ENCODE results near the gene CEMIP. TPM values are rescaled to one million over a fixed set of nuclear protein-coding genes. Genes with fewer than 3 reads are reported as not detected.
A peak's percentile ranks its signal among the peaks of the same experiment; 100 is the strongest.

The CEMIP gene
- total RNA-seq, 4 donors from 2014 or later = 5.4 to 9.2 (median 8.7) TPM

DNA sequence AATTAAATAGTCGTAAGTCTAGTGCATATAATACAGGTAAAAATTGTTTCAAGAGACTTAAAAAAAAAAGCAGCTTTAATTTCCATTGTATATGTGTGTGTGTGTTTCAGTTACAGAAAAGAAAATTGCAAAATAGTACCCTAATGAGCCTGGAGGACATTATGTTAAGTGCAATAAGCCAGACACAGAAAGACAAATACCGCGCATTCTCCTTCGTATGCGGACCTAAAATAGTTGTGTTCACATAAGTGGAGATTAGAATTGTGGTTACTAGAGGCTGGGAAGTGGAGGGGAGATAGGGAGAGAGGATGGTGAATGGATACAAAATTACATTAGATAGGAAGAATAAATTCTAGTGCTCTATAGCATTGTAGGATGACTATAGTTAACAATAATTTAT lies 206.8 kb downstream of the CEMIP start:
- H3K27ac ChIP-seq = no peak overlapping the region
- 90% methylated on average over 5 of the region's 5 CpGs for WGBS
- no peaks in the 10 kb centered on the region for H3K27me3 ChIP-seq
- no peak for DNase-seq (ENCODE audit: low spot score in 2 of 2)
- H3K36me3 ChIP-seq = peaks cover 7% of the 10 kb centered on the region
- H3K4me1 ChIP-seq = peaks cover 48% of the 10 kb centered on the region
- TF ChIP-seq POLR2AphosphoS5 (IDR thresholded peaks at IDR 0.05) = no peak
- H3K9me3 ChIP-seq = no peaks in the 10 kb centered on the region
- no peak overlapping the region for H3K4me3 ChIP-seq

DNA sequence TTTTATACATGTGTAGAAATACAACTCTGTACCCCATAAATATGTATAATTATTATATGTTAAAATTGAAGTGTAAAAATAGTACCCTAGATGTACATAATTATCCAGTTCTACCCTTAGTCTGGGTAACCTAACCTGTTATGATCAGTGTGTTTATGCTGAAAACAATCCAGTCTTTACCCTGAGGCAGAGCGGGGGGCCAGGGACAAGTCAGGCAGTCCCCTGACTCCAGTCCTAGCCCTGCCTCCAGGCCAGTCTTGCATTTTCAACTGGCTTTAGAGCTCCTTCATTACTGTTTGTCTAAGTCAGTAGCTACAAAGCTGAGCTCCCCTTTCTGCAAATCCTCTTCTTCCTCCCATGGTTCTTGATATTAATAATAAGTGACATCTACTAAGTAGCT lies 207.3 kb downstream of the CEMIP start:
- Histone ChIP-seq H3K36me3 (peaks cover 3% of the 10 kb centered on the region), H3K27ac (no peak overlapping the region), H3K9me3 (no peaks in the 10 kb centered on the region), H3K27me3 (no peaks in the 10 kb centered on the region), H3K4me1 (peaks cover 53% of the 10 kb centered on the region), H3K4me3 (no peak overlapping the region)
- TF ChIP-seq, protein P1, sequence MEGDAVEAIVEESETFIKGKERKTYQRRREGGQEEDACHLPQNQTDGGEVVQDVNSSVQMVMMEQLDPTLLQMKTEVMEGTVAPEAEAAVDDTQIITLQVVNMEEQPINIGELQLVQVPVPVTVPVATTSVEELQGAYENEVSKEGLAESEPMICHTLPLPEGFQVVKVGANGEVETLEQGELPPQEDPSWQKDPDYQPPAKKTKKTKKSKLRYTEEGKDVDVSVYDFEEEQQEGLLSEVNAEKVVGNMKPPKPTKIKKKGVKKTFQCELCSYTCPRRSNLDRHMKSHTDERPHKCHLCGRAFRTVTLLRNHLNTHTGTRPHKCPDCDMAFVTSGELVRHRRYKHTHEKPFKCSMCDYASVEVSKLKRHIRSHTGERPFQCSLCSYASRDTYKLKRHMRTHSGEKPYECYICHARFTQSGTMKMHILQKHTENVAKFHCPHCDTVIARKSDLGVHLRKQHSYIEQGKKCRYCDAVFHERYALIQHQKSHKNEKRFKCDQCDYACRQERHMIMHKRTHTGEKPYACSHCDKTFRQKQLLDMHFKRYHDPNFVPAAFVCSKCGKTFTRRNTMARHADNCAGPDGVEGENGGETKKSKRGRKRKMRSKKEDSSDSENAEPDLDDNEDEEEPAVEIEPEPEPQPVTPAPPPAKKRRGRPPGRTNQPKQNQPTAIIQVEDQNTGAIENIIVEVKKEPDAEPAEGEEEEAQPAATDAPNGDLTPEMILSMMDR (IDR thresholded peaks at IDR 0.05) = no peak
- TF ChIP-seq POLR2AphosphoS5 (IDR thresholded peaks at IDR 0.05) (no peak), POLR2A (IDR thresholded peaks at IDR 0.05) (no peak), EP300 (IDR thresholded peaks at IDR 0.05) (no peak)
- DNase-seq (ENCODE audit: low spot score in 2 of 2) = no peak
- WGBS = 100% methylated on average over 1 of the region's 1 CpG

DNA sequence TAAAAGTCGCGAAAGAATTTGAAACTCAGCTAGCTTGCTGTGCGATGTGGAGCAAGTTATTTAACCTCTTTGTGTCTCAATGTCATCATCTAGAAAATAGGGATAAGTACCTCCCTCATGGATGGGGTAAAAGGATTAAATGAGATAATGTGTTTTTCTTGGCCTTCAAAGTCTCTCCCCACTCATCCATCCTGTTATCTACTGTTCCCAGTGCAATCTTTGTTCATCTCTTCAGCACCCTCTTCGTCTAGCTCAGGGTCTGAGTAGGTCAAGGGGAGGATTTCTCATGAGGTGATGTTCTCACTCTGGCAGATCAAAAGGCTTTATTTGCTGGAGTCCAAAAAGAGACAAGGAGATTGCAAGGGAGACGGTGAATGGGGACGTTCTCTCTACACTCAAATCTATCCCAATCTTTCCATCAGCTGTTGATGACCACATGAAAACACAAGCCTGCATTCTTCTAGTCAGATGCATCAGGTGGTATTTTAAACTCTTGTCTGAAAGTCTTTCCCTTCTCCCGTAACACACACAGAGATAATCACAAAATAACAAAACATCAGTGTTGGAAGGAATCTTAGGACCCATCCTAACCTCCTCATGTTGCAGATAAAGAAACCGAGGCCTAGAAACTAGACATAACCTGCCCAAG lies 209.1 kb downstream of the CEMIP start:
- TF ChIP-seq, protein P1 (IDR thresholded peaks at IDR 0.05) = no peak
- TF ChIP-seq POLR2AphosphoS5 (IDR thresholded peaks at IDR 0.05) (no peak), EP300 (IDR thresholded peaks at IDR 0.05) (no peak), POLR2A (IDR thresholded peaks at IDR 0.05) (no peak)
- WGBS = 69% methylated on average over 8 of the region's 8 CpGs
- DNase-seq (ENCODE audit: low spot score in 2 of 2) = no peak
- peaks cover 61% of the 10 kb centered on the region for H3K4me1 ChIP-seq
- H3K4me3 ChIP-seq = peak overlapping the region; percentile 95
- H3K9me3 ChIP-seq = no peaks in the 10 kb centered on the region
- H3K27ac ChIP-seq = no peak overlapping the region
- H3K36me3 ChIP-seq = no peaks in the 10 kb centered on the region
- no peaks in the 10 kb centered on the region for H3K27me3 ChIP-seq

DNA sequence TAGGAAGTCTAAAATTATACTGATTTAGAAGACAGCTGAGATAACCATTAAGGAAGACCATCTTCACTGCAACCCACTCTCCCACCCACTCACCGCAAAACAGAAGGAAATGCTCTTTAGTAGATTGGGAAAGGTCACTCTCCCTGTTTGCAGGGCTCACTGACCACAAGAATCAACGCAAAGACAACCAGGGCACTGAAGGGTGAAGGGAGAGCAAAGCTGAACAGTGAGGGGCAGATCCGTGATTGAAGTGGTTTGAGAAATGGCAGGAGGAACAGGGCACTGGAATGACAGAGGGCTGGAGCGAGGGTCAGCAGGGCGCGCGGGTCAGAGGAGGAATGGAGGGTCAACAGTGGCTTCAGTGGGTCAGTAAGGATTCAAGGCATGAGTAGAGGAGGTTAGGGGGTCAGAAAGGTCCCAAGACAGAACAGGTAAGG lies 209.9 kb downstream of the CEMIP start:
- peak overlapping the region; percentile 95 for H3K4me3 ChIP-seq
- WGBS = 0% methylated on average over 7 of the region's 7 CpGs
- peaks cover 60% of the 10 kb centered on the region for H3K4me1 ChIP-seq

DNA sequence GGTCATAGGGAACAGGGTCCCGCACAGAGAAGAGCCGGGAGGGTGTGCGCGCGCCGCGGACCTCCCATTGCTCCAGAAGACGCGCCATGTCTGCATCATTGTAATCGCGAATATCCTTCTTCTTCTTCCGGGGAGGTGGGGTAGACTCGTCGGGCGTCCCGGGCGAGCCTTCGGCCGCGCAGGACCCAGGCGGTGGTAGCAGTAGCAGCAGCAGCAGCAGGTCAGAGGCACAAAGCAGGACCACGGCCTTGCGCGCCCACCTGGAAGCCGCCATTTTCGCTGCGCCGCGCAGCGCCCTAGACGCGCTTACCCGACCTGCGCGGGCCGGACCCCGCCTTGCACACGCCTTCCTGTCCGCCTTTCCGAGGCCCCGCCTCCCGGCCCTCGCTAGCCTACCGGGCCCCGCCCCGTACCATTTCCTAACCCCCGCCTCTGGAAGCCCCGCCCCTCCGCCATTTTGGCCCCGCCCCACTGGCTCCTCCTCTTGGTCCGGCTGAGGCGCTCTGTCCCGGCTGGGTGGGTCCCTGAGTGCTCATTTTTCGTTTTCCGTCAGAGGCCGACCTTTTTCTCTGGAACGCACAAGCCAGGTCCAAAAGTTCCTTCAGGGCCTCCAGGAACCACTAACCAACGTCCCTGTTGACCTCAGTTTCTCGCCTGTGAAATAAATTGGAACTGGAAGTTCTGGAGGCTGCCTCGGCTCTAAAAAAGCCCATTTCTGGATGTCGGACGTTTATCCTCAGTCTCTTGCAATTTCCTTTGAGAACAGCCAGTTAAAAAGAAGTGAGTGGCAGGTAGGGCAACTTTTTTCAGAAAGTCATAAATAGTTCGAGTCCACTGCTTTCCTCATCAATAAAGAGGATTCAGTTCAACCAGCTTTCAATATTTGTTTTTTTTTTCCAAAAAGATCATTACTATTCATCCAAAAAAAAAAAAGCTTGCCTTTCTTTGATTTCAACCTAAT lies 210.6 kb downstream of the CEMIP start, which contains the start of gene MESD:
Gene MESD, minus strand, starts transcription at position 302 of the 961 bp plus-strand sequence. Its CDS starts 28 bp downstream, at position 274.
- Histone ChIP-seq H3K4me1 (peaks cover 54% of the 10 kb centered on the region), H3K36me3 (no peaks in the 10 kb centered on the region), H3K27me3 (no peaks in the 10 kb centered on the region), H3K9me3 (no peaks in the 10 kb centered on the region), H3K27ac (peak within 1 kb of the TSS; percentile 92), H3K4me3 (peak within 1 kb of the TSS; percentile 95)
- under 1% methylated on average over 59 of the region's 63 CpGs for WGBS
- peak; percentile 99 for DNase-seq (ENCODE audit: low spot score in 2 of 2)
- TF ChIP-seq EP300 (IDR thresholded peaks at IDR 0.05) (no peak), POLR2AphosphoS5 (IDR thresholded peaks at IDR 0.05) (peak; percentile 16 to 95 (median 63)), POLR2A (IDR thresholded peaks at IDR 0.05) (peak in 1 of 2 donors; percentile 86)
- TF ChIP-seq, protein P1 (IDR thresholded peaks at IDR 0.05) = no peak

More for the DNA sequence above, 209.9 kb downstream of the CEMIP start:
- no peaks in the 10 kb centered on the region for H3K36me3 ChIP-seq
- TF ChIP-seq, protein P1 (IDR thresholded peaks at IDR 0.05) = no peak
- TF ChIP-seq POLR2AphosphoS5 (IDR thresholded peaks at IDR 0.05) (no peak), EP300 (IDR thresholded peaks at IDR 0.05) (no peak), POLR2A (IDR thresholded peaks at IDR 0.05) (no peak)
- no peaks in the 10 kb centered on the region for H3K27me3 ChIP-seq
- H3K27ac ChIP-seq = peak overlapping the region; percentile 92
- DNase-seq (ENCODE audit: low spot score in 2 of 2) = no peak
- H3K9me3 ChIP-seq = no peaks in the 10 kb centered on the region
